Cortex of kidney (tissue), 1 donor: Measurements from ENCODE around the gene CATSPER3.

Source experiments
- DNase-seq: peaks from one replicate; lab custom pipeline; 2025; lab: John Stamatoyannopoulos, UW

Gene CATSPER3

DNA sequence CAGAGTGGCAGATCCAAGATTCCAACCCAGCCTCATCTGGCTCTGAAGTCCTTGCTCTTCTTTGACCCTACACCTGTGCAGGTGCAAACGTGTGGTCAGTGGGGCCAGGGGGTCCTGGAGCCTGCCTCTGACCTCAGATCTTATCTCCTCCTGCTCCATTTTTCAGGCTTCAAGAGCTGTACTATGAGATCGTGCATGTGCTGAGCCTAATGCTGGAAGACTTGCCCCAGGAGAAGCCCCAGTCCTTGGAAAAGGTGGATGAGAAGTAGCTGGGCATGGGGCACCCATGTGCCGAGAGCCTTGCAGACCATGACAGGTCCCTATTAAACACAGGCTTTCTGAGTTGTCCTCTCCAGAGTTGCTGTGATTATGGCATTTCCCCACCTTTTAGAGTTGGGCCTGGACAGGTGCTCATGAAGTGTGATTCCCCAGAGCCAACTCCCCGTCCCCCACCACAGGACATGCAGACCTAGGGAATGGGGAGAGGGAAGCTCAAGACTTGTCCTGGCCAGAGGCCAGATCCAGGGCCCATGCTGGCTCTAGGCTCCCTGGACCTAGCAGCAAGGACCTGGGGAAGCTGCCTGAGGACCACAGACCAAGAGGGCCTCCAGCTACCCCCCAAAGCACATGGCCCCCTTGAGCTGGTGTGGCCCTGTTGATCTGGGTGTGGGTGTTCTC lies 43.8 kb downstream of the CATSPER3 start:
- DNase-seq = no peak

DNA sequence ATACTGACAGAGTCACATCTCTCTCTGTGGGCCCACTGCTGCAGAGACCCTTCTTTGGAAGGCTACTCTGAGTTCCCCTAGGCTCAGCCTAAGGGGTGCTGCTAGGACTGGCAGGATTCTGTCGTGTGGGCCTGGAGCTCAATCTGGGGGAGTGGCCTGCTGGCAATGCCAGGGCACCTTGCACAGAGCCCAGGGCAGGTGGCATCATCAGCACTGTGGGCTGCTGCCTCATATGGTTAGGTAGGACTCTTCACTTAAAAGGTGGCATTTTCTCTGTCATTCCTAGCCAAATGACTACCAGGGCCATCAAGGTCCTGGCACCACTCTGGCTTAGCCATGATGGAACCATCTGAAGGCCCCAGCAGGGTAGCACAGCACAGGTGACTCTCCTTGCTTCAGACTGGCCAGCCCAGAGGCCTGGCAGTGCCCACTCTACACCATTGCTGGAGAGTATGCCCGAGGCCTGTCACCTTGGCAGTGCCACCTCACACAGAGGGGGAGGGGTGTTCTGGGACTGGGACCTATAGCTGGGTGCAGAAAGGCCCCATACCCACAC lies 44.4 kb downstream of the CATSPER3 start:
- no peak for DNase-seq

- no peak for DNase-seq
These were observed 45.3 kb downstream of the CATSPER3 start for GRCh38 chr5:135012951-135013391.

GRCh38 chr5:135013445-135013844 lies 45.7 kb downstream of the CATSPER3 start:
- no peak for DNase-seq

- no peak for DNase-seq
These were observed 46.4 kb downstream of the CATSPER3 start for GRCh38 chr5:135013947-135014570.

- DNase-seq = no peak
These were observed 48.2 kb downstream of the CATSPER3 start for GRCh38 chr5:135015942-135016341.

- DNase-seq = no peak
These were observed 49.2 kb downstream of the CATSPER3 start for GRCh38 chr5:135016861-135017290.

DNA sequence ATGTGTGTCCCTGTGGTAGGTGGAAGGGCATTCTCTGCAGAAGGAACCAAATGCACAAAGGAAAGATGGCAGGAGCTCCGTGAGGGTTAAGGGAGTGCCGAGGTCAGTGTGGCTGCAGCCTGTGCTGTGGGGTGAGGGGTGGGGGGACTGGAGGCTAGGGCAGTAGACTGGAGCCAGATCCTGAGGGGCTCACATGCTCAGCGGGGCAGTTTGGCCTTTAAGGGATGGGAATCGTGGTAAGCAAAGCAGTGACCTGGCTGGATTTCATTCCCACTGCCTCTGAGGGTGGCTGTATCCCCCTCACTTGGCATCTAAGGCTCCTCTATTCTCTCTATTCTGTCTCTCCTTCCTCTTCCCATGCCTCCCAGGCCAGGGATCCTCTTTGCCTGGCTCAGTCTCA lies 50.8 kb downstream of the CATSPER3 start:
- DNase-seq = no peak

- no peak for DNase-seq
These were observed 51.6 kb downstream of the CATSPER3 start for GRCh38 chr5:135019314-135019713.

DNA sequence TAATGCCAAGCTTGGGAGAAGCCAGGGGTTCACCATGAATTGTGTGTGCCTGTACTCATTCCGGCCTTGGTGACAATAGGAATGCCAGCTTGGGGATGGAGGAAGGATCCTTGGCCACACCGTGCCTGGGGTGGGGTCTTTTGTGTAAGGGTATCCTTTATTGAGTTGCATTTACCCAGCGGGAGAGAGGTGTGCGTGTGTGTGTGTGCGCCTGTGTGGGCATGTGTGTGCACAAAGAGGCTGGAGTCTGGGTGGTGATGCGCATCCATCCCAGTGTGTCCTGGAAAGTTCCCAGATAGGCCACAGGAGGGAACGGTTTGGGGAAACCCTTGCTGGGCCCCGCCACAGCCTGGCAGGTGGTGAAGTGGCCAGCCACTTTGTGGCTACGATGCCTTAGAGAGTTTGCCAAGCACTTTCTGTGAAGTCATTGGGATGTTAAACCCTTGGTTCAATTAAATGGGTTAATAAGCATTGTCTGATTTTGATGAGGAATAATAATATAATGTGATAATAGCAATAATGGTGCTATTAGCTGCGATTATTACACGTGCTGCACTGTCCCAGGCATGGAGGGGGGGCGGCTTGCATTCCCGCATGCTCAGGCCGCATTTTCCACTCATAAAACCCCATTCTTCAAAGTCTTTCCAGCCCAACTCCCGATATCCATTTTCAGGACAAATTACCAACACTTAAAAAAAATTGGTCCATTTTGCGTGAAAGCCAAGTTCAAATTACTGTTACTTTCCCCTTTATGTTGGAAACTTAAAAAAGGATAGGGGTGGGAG lies 52.6 kb downstream of the CATSPER3 start:
- DNase-seq = no peak

DNA sequence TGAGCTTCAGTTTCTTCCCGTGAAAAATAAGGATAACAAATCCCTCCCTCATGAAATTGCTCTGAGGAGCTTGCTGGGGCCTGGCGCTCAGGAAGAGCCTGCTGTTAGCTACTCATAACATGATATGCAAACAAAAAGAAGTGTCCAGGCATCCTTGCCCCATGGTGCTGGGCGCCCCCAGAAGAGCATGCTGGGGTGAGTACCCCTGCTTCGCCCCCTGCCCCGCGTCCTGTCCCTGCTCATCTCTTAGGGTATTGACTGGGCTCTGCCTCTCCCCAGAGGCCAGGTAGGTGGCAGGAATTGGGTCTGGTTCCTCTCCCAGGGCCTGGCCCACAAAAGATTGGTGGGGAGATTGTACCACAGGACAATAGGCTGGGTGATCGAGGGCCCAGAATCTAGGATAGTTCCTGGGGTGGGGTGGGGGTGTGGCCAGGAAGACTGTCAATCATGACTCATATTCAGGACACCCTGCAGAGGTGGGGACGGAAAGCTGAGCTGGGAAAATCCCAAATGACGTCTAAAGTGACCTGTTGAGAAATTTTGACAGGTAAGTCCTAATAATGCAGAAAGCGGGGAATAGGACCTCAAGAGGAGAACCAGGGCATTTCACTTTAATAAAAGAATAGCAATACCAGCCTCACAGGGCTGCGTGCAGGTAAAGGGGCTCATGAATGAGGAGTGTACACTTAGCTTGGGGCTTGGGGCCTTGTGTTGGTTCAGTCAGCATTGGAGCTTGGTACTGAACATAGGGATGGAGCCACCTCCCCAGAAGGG lies 57.4 kb downstream of the CATSPER3 start:
- no peak for DNase-seq

- no peak for DNase-seq
These were observed 58.3 kb downstream of the CATSPER3 start for GRCh38 chr5:135025730-135026644.

GRCh38 chr5:135026645-135027265 lies 59.0 kb downstream of the CATSPER3 start:
- no peak for DNase-seq

- no peak for DNase-seq
These were observed 59.6 kb downstream of the CATSPER3 start for GRCh38 chr5:135027266-135027696.

- DNase-seq = no peak
These were observed 60.2 kb downstream of the CATSPER3 start for GRCh38 chr5:135027697-135028615.

GRCh38 chr5:135028791-135029476 lies 61.2 kb downstream of the CATSPER3 start:
- DNase-seq = no peak

DNA sequence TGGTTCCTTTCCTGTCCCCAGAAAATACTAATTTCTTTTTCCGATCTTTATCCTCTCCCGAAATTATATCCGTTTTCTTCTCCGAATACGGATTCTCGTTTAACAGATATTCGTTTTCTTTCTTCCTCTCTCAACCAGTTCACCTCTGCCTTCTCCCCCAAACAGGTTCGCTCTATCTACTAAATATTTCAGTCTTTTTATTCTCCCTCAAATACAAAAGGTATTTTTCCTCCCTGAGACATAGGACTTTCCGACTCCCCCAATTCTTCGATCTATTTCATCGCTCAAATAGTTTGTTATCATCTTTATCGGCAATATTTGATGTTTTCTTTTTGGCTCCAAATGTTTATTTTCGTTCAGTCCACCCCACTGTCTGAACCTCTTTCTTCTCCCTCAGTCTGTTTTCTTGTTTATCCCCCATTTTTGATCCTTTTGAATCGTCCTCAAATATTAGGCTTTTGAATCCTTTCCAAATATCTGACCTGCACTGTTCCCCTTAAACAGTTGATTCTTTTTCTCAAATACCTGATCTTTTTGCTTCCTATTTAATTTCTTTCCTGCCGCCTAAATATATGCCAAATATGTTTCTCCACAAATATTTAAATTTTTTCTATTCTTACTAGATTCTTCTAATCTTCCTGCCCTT lies 61.9 kb downstream of the CATSPER3 start:
- no peak for DNase-seq
